ENCODE measurements around the gene ZNF598.

The ZNF598 gene

GRCh38 chr16:2037115-2037514, 27.5 kb upstream of the ZNF598 start:
- H3K36me3 ChIP-seq (ENCODE audit: insufficient read depth, low read length): no peaks in the 10 kb centered on the region
- TF ChIP-seq EZH2 (IDR thresholded peaks at IDR 0.05; ENCODE audit: borderline replicate concordance, low read depth, low read length, severe bottlenecking): no peak
- no peak for TF ChIP-seq CTCF (IDR thresholded peaks at IDR 0.05; ENCODE audit: borderline replicate concordance, extremely low read depth, low read length, poor library complexity, severe bottlenecking)
- no peak overlapping the region for H2AFZ ChIP-seq (ENCODE audit: low read depth, low read length)
- H3K27me3 ChIP-seq (ENCODE audit: insufficient read depth, low read length, poor library complexity): no peaks in the 10 kb centered on the region
- H4K20me1 ChIP-seq (ENCODE audit: insufficient read depth, low read length): 0 out of 2 replicates have a peak, but pooled peaks cover 3% of the 10 kb centered on the region
- H3K4me2 ChIP-seq (ENCODE audit: insufficient read depth, low read length): no peak overlapping the region
- no peaks in the 10 kb centered on the region for H3K79me2 ChIP-seq (ENCODE audit: insufficient read depth, low read length)
- no peaks in the 10 kb centered on the region for H3K4me1 ChIP-seq (ENCODE audit: insufficient read depth, low read length)
- no peak overlapping the region for H3K27ac ChIP-seq (ENCODE audit: low read length)
- no peak overlapping the region for H3K9ac ChIP-seq (ENCODE audit: low read depth, low read length)
- no peak for ATAC-seq (ENCODE audit: insufficient read depth, low read depth)
- no peak for DNase-seq
- no peaks in the 10 kb centered on the region for H3K9me3 ChIP-seq (ENCODE audit: insufficient read depth, low read length, severe bottlenecking)
- no peak overlapping the region for H3K4me3 ChIP-seq (ENCODE audit: low read depth in 1 of 2, low read length in 2 of 2)

- Histone ChIP-seq H3K36me3 (ENCODE audit: insufficient read depth, low read length) (no peaks in the 10 kb centered on the region), H3K4me3 (ENCODE audit: low read depth in 1 of 2, low read length in 2 of 2) (no peak overlapping the region), H2AFZ (ENCODE audit: low read depth, low read length) (no peak overlapping the region), H3K4me2 (ENCODE audit: insufficient read depth, low read length) (no peak overlapping the region), H3K9ac (ENCODE audit: low read depth, low read length) (no peak overlapping the region), H3K27ac (ENCODE audit: low read length) (no peak overlapping the region), H3K79me2 (ENCODE audit: insufficient read depth, low read length) (no peaks in the 10 kb centered on the region), H3K4me1 (ENCODE audit: insufficient read depth, low read length) (no peaks in the 10 kb centered on the region), H4K20me1 (ENCODE audit: insufficient read depth, low read length) (0 out of 2 replicates have a peak, but pooled peaks cover 3% of the 10 kb centered on the region), H3K9me3 (ENCODE audit: insufficient read depth, low read length, severe bottlenecking) (no peaks in the 10 kb centered on the region), H3K27me3 (ENCODE audit: insufficient read depth, low read length, poor library complexity) (no peaks in the 10 kb centered on the region)
- no peak for DNase-seq
- ATAC-seq (ENCODE audit: insufficient read depth, low read depth): no peak
- TF ChIP-seq CTCF (IDR thresholded peaks at IDR 0.05; ENCODE audit: borderline replicate concordance, extremely low read depth, low read length, poor library complexity, severe bottlenecking) (no peak), EZH2 (IDR thresholded peaks at IDR 0.05; ENCODE audit: borderline replicate concordance, low read depth, low read length, severe bottlenecking) (no peak)
These were observed 26.8 kb upstream of the ZNF598 start for GRCh38 chr16:2036200-2036966.

- H3K27ac ChIP-seq (ENCODE audit: low read length): no peak overlapping the region
- no peak for DNase-seq
These were observed 26.0 kb upstream of the ZNF598 start for GRCh38 chr16:2035431-2036199.

More at GRCh38 chr16:2035431-2036199, 26.0 kb upstream of the ZNF598 start:
- no peaks in the 10 kb centered on the region for H3K79me2 ChIP-seq (ENCODE audit: insufficient read depth, low read length)
- no peak overlapping the region for H3K4me3 ChIP-seq (ENCODE audit: low read depth in 1 of 2, low read length in 2 of 2)
- no peaks in the 10 kb centered on the region for H3K9me3 ChIP-seq (ENCODE audit: insufficient read depth, low read length, severe bottlenecking)
- no peaks in the 10 kb centered on the region for H3K27me3 ChIP-seq (ENCODE audit: insufficient read depth, low read length, poor library complexity)
- 0 out of 2 replicates have a peak, but pooled peaks cover 3% of the 10 kb centered on the region for H4K20me1 ChIP-seq (ENCODE audit: insufficient read depth, low read length)
- no peak for ATAC-seq (ENCODE audit: insufficient read depth, low read depth)
- no peak for TF ChIP-seq EZH2 (IDR thresholded peaks at IDR 0.05; ENCODE audit: borderline replicate concordance, low read depth, low read length, severe bottlenecking)
- no peak for TF ChIP-seq CTCF (IDR thresholded peaks at IDR 0.05; ENCODE audit: borderline replicate concordance, extremely low read depth, low read length, poor library complexity, severe bottlenecking)
- H2AFZ ChIP-seq (ENCODE audit: low read depth, low read length): no peak overlapping the region
- no peaks in the 10 kb centered on the region for H3K4me1 ChIP-seq (ENCODE audit: insufficient read depth, low read length)
- no peaks in the 10 kb centered on the region for H3K36me3 ChIP-seq (ENCODE audit: insufficient read depth, low read length)
- H3K4me2 ChIP-seq (ENCODE audit: insufficient read depth, low read length): no peak overlapping the region
- no peak overlapping the region for H3K9ac ChIP-seq (ENCODE audit: low read depth, low read length)

All from DND-41 (cell line).